ENCODE results near the gene DEFB121.
"Not testable (repeated sequence)": the region's sequence is repeated elsewhere in the genome, so short reads cannot be mapped to it uniquely, and the experiment has no call there.

DEFB121 gene

GRCh38 chr20:31430568-31431115 is 24.6 kb upstream of the DEFB121 start:
- Histone ChIP-seq H3K9me3 (ENCODE audit: insufficient read depth, low read length) (no peaks in the 10 kb centered on the region), H3K4me1 (ENCODE audit: insufficient read depth, insufficient read length) (no peaks in the 10 kb centered on the region), H3K36me3 (ENCODE audit: insufficient read depth, insufficient read length, low read length) (no peaks in the 10 kb centered on the region), H3K9ac (ENCODE audit: insufficient read length, low read depth) (no peak overlapping the region), H3K27me3 (ENCODE audit: insufficient read depth, insufficient read length) (no peaks in the 10 kb centered on the region), H3K4me3 (ENCODE audit: insufficient read length, low read depth) (no peak overlapping the region)
- peak; percentile 74 for DNase-seq (ENCODE audit: low read depth, low spot score)
- TF ChIP-seq SUZ12 (IDR thresholded peaks at IDR 0.05; ENCODE audit: extremely low read depth, insufficient read depth, insufficient read length) (no peak), ZNF274 (IDR thresholded peaks at IDR 0.05; ENCODE audit: low read depth, low read length) (no peak), YY1 (IDR thresholded peaks at IDR 0.05; ENCODE audit: insufficient read depth, insufficient read length) (no peak)

GRCh38 chr20:31427576-31427975 is 21.6 kb upstream of the DEFB121 start:
- not testable (repeated sequence) for H3K9me3 ChIP-seq (ENCODE audit: insufficient read depth, low read length); H3K9ac ChIP-seq (ENCODE audit: insufficient read length, low read depth); H3K27me3 ChIP-seq (ENCODE audit: insufficient read depth, insufficient read length); DNase-seq (ENCODE audit: low read depth, low spot score); H3K4me1 ChIP-seq (ENCODE audit: insufficient read depth, insufficient read length); H3K4me3 ChIP-seq (ENCODE audit: insufficient read length, low read depth); H3K36me3 ChIP-seq (ENCODE audit: insufficient read depth, insufficient read length, low read length)

GRCh38 chr20:31426891-31427551 is 21.0 kb upstream of the DEFB121 start:
- not testable (repeated sequence) for H3K27me3 ChIP-seq (ENCODE audit: insufficient read depth, insufficient read length); H3K9me3 ChIP-seq (ENCODE audit: insufficient read depth, low read length); H3K4me1 ChIP-seq (ENCODE audit: insufficient read depth, insufficient read length); DNase-seq (ENCODE audit: low read depth, low spot score); H3K9ac ChIP-seq (ENCODE audit: insufficient read length, low read depth); H3K36me3 ChIP-seq (ENCODE audit: insufficient read depth, insufficient read length, low read length); H3K4me3 ChIP-seq (ENCODE audit: insufficient read length, low read depth)

- no peaks in the 10 kb centered on the region for H3K36me3 ChIP-seq (ENCODE audit: insufficient read depth, insufficient read length, low read length)
- no peak overlapping the region for H3K4me3 ChIP-seq (ENCODE audit: insufficient read length, low read depth)
- H3K27me3 ChIP-seq (ENCODE audit: insufficient read depth, insufficient read length), result no peaks in the 10 kb centered on the region
- 0 out of 2 replicates have a peak, but pooled peaks cover 4% of the 10 kb centered on the region for H3K9me3 ChIP-seq (ENCODE audit: insufficient read depth, low read length)
- H3K4me1 ChIP-seq (ENCODE audit: insufficient read depth, insufficient read length), result no peaks in the 10 kb centered on the region
- TF ChIP-seq YY1 (IDR thresholded peaks at IDR 0.05; ENCODE audit: insufficient read depth, insufficient read length) (no peak), ZNF274 (IDR thresholded peaks at IDR 0.05; ENCODE audit: low read depth, low read length) (no peak), SUZ12 (IDR thresholded peaks at IDR 0.05; ENCODE audit: extremely low read depth, insufficient read depth, insufficient read length) (no peak)
- H3K9ac ChIP-seq (ENCODE audit: insufficient read length, low read depth), result no peak overlapping the region
- DNase-seq (ENCODE audit: low read depth, low spot score), result no peak
Observed at GRCh38 chr20:31425797-31426196, 19.8 kb upstream of the DEFB121 start.

- no peak overlapping the region for H3K9ac ChIP-seq (ENCODE audit: insufficient read length, low read depth)
- H3K36me3 ChIP-seq (ENCODE audit: insufficient read depth, insufficient read length, low read length), result no peaks in the 10 kb centered on the region
- DNase-seq (ENCODE audit: low read depth, low spot score), result no peak
- H3K4me3 ChIP-seq (ENCODE audit: insufficient read length, low read depth), result no peak overlapping the region
- H3K9me3 ChIP-seq (ENCODE audit: insufficient read depth, low read length), result no peaks in the 10 kb centered on the region
- H3K27me3 ChIP-seq (ENCODE audit: insufficient read depth, insufficient read length), result no peaks in the 10 kb centered on the region
- no peak for TF ChIP-seq YY1 (IDR thresholded peaks at IDR 0.05; ENCODE audit: insufficient read depth, insufficient read length)
- TF ChIP-seq ZNF274 (IDR thresholded peaks at IDR 0.05; ENCODE audit: low read depth, low read length), result no peak
- no peak for TF ChIP-seq SUZ12 (IDR thresholded peaks at IDR 0.05; ENCODE audit: extremely low read depth, insufficient read depth, insufficient read length)
- H3K4me1 ChIP-seq (ENCODE audit: insufficient read depth, insufficient read length), result no peaks in the 10 kb centered on the region
Observed at GRCh38 chr20:31418307-31418706, 12.3 kb upstream of the DEFB121 start.

GRCh38 chr20:31415653-31416052 is 9.6 kb upstream of the DEFB121 start:
- no peak for TF ChIP-seq YY1 (IDR thresholded peaks at IDR 0.05; ENCODE audit: insufficient read depth, insufficient read length)
- no peak for TF ChIP-seq ZNF274 (IDR thresholded peaks at IDR 0.05; ENCODE audit: low read depth, low read length)
- TF ChIP-seq SUZ12 (IDR thresholded peaks at IDR 0.05; ENCODE audit: extremely low read depth, insufficient read depth, insufficient read length), result no peak
- H3K4me3 ChIP-seq (ENCODE audit: insufficient read length, low read depth), result no peak overlapping the region
- H3K36me3 ChIP-seq (ENCODE audit: insufficient read depth, insufficient read length, low read length), result no peaks in the 10 kb centered on the region
- H3K9me3 ChIP-seq (ENCODE audit: insufficient read depth, low read length), result no peaks in the 10 kb centered on the region
- no peak for DNase-seq (ENCODE audit: low read depth, low spot score)
- H3K4me1 ChIP-seq (ENCODE audit: insufficient read depth, insufficient read length), result no peaks in the 10 kb centered on the region
- no peaks in the 10 kb centered on the region for H3K27me3 ChIP-seq (ENCODE audit: insufficient read depth, insufficient read length)
- no peak overlapping the region for H3K9ac ChIP-seq (ENCODE audit: insufficient read length, low read depth)

- no peak for DNase-seq (ENCODE audit: low read depth, low spot score)
- Histone ChIP-seq H3K4me3 (ENCODE audit: insufficient read length, low read depth) (no peak overlapping the region), H3K27me3 (ENCODE audit: insufficient read depth, insufficient read length) (no peaks in the 10 kb centered on the region), H3K4me1 (ENCODE audit: insufficient read depth, insufficient read length) (no peaks in the 10 kb centered on the region), H3K9ac (ENCODE audit: insufficient read length, low read depth) (no peak overlapping the region), H3K9me3 (ENCODE audit: insufficient read depth, low read length) (no peaks in the 10 kb centered on the region), H3K36me3 (ENCODE audit: insufficient read depth, insufficient read length, low read length) (no peaks in the 10 kb centered on the region)
- TF ChIP-seq YY1 (IDR thresholded peaks at IDR 0.05; ENCODE audit: insufficient read depth, insufficient read length) (no peak), SUZ12 (IDR thresholded peaks at IDR 0.05; ENCODE audit: extremely low read depth, insufficient read depth, insufficient read length) (no peak), ZNF274 (IDR thresholded peaks at IDR 0.05; ENCODE audit: low read depth, low read length) (no peak)
Observed at GRCh38 chr20:31414381-31414780, 8.4 kb upstream of the DEFB121 start.
